GM12892 (cell line): ENCODE measurements around the gene ZDHHC20. TPM values are rescaled to one million over a fixed set of nuclear protein-coding genes. Genes with fewer than 3 reads are reported as not detected.

Experiments
- DNase-seq: peaks from one replicate; pipeline ENCODE4 v3.0.0; 2011; ENCODE audit not compliant: insufficient read length
- FAIRE-seq: peaks from 2 replicates; lab custom pipeline; 2011; peaks lifted over from hg19 to GRCh38; lab: Jason Lieb, UNC
- POLR2A ChIP-seq: IDR thresholded peaks from 2 replicates; pipeline ENCODE4 v1.6.1; 2011; ENCODE audit warnings: low read depth, low read length, control low read depth
- POLR2AphosphoS5 ChIP-seq: IDR thresholded peaks from 2 replicates; pipeline ENCODE4 v1.6.1; 2011; ENCODE audit warnings: low read depth, low read length, control low read depth
- TAF1 ChIP-seq: IDR thresholded peaks from 2 replicates; pipeline ENCODE4 v1.6.1; 2011; ENCODE audit warnings: low read depth, mild to moderate bottlenecking, control low read depth, low read length, borderline replicate concordance
- polyA plus RNA-seq: library from polyadenylated mRNA; unstranded; fragments of >200 nt; gene quantifications from one replicate; pipeline ENCODE4 v1.2.1, GENCODE V29; 2012; ENCODE audit warnings: missing spikeins, inconsistent platforms; ENCODE audit not compliant: missing spikeins

ZDHHC20 gene
- 28.3 TPM for polyA plus RNA-seq

DNA sequence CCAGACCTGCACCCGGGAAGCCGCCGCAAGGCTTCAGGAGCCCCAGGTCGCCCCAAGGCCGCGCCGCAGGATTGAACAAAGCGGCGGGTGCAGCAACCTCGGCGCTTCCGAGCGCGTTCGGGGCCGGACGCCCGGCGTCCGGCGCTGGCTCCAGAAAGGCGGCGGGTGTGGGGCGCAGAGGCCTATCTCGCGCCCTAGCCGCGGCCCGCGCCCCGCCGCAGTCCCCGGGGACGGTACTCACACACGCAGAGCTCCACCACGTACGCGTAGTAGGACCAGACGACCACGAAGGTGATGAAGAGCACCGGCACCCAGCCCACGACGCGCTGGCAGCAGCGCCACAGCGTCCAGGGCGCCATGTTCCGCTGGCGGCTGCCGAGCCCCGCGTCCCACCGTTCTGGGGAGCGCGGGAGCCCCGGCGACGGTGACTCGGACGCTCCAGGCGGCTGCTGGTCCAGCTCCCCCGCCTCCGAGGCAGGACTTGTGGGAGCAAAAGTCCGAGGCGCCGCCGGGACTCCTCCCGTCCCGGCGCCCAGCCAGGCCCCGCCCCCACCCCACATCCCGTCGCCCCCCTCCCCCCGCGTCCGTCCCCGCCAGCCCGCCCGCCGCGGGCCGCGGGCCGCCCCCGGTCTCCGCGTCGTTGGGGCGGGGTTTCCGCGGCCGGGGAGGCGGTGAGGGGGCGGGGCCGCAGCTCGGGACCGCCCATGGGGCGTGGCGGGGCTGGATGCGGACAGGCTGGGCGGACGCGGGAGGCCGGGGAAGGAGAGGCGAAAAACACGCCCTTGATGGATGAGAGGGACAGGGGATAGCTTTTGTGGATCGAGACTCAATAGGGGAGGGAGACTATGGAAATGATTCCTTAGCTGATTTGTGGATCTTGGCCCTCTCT, at the start of gene ZDHHC20:
Gene ZDHHC20 (minus strand): TSS at position 491 of the 889 bp plus-strand sequence. CDS start 132 bp downstream, at position 359.
- FAIRE-seq (peak; percentile 86), DNase-seq (peak; percentile 83)
- 0 out of 2 replicates have a peak, but pooled peaks have one; percentile 1 for TF ChIP-seq TAF1
- peak; percentile 74; the same call in 1 of the 2 replicates for TF ChIP-seq POLR2A
- peak; percentile 58; the same call in 1 of the 2 replicates for TF ChIP-seq POLR2AphosphoS5

DNA sequence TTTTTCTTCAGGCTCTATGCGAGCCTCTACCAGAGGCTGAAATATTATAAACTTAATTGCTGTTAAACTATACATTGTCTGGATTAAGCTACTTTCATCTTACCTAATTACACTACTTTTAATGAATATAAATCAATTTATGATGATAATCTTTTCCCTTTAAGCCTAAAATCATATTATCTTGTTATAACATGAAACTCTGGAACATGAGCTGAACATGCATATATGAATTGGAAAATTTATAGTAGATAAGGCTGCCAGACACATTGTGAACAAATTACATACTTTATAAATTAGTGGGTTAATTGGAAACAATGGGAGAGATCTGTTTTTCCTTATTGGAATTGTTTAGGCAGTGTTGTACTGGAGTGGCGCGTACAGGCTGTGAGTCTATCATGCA, 45.3 kb upstream of the ZDHHC20 start:
- FAIRE-seq: no peak
- TF ChIP-seq POLR2A: no peak
- TF ChIP-seq TAF1: no peak
- TF ChIP-seq POLR2AphosphoS5: no peak

DNA sequence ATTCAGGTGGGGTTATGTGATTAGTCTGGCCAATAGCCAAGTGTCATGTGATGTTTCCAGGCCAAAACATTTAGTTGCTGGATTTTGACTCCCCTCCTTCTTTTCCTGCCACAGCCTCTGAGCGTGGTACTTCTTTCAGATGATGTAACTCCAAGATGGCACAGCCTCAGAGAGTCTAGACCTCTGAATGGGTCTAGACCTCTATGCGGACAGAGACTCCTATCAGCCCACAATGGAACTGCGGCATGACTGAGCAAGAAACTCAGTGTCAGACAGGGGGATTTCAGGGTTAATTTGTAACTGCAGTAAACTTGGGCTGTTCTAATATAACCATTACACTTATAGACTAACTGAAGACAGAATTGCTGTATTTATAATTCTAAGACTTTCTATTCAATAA, 42.6 kb upstream of the ZDHHC20 start:
- TF ChIP-seq POLR2A: no peak
- no peak for TF ChIP-seq POLR2AphosphoS5
- TF ChIP-seq TAF1: no peak
- DNase-seq (no peak), FAIRE-seq (no peak)

More for the DNA sequence above, 45.3 kb upstream of the ZDHHC20 start:
- no peak for DNase-seq

DNA sequence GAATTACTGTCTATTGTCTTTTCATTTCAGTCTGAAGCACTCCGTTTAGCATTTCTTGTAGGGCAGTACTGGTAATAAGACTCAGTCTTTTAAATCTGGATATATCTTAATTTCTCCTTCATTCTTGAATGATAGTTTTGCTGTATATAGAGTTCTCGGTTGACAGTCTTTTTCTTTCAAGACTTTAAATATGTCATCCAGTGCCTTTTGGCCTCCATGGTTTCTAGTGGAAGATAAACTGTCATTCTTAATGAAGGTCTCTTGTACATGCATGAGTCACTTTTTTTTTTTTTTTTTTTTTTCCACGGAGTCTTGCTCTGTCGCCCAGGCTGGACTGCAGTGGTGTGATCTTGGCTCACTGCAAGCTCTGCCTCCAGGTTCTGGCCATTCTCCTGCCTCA, 27.2 kb upstream of the ZDHHC20 start:
- TF ChIP-seq POLR2AphosphoS5 (no peak), TAF1 (no peak), POLR2A (no peak)
- DNase-seq: no peak
- FAIRE-seq: no peak

DNA sequence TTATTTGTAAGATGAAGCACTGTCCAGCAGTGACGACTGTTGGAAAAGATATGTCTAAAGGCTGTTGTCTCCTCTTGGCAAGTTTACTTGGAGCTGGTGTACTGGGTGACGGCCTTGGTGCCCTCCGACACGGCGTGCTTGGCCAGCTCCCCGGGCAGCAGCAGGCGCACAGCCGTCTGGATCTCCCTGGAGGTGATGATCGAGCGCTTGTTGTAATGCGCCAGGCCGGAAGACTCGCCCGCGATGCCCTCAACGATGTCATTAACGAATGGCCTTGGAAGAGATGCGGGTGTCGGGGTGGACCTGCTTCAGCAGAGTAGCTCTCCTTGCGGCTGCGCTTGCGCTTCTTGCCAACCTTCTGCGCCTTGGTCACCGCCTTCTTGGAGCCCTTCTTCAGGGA, 24.6 kb upstream of the ZDHHC20 start:
- TF ChIP-seq POLR2A (no peak), TAF1 (no peak), POLR2AphosphoS5 (no peak)
- no peak for FAIRE-seq
- DNase-seq: no peak

DNA sequence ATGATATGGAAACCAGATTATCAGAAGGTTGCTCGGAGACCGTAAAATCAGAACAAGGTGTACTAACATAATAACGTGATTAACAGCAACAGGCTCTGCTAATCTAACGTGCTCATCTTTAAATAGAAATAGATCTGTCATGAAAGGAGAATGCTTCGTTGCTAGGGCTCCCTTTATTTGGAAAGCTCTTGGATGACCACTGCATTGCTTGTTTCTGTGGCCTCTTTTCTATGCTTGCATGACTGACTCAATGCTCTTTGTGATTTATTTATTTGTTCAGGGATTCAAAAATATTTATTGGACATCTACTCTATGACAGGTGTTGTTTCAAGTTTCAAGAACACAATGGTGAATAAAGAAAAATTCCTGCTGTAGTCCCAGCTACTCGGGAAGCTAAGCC, 22.3 kb upstream of the ZDHHC20 start:
- no peak for FAIRE-seq
- TF ChIP-seq POLR2A: no peak
- no peak for TF ChIP-seq POLR2AphosphoS5
- no peak for TF ChIP-seq TAF1
- no peak for DNase-seq

DNA sequence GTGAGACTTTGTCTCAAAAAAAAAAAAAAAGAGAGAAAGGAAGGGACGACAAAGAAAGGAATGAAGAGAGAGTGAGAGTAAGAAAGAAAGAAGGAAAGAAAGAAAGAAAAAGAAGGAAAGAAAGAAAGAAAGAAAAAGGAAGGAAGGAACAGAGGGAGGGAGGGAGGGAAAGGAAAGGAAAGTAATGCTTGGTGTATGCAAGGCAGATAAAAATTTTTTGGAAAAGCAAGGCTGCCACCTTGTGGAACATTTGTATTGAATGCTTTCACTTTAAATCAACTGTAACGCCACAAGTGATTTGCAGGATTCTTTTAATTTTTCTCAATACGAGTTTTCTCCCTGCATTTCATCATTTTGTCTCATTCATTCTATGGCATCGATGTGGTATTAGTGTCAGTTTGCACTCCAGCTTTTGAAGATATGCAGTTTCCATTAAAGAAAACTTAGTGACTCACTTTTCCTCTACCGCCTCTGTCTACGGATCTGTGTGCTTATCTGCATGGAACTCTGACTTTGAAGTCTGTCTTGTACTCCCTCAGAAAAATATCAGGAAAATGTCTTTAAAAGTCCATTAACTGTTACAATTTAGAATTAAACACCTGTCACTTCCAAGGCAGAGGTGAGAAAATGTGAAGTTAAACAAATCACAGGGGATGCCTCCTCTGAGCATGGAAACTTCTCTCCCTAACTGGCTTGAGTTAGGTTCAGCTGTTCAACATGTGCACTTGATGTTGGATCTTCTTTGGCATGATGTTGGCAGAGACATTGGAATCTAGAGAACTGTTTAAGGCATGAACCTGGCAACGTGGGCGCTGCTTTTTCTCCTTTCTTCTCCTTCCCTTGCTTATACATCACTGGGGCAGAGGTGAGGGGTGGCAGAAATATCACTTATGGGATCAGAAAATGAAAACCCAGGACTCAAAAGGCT, 20.0 kb upstream of the ZDHHC20 start:
- no peak for DNase-seq
- no peak for TF ChIP-seq TAF1
- no peak for TF ChIP-seq POLR2AphosphoS5
- no peak for TF ChIP-seq POLR2A
- FAIRE-seq: peak; percentile 77

GRCh38 chr13:21476893-21477472, 17.9 kb upstream of the ZDHHC20 start:
- TF ChIP-seq POLR2AphosphoS5 (no peak), TAF1 (no peak), POLR2A (no peak)
- peak; percentile 96 for FAIRE-seq
- peak; percentile 51 for DNase-seq

GRCh38 chr13:21475115-21475514, 16.0 kb upstream of the ZDHHC20 start:
- FAIRE-seq (no peak), DNase-seq (no peak)
- TF ChIP-seq TAF1: no peak
- no peak for TF ChIP-seq POLR2AphosphoS5
- TF ChIP-seq POLR2A: no peak

DNA sequence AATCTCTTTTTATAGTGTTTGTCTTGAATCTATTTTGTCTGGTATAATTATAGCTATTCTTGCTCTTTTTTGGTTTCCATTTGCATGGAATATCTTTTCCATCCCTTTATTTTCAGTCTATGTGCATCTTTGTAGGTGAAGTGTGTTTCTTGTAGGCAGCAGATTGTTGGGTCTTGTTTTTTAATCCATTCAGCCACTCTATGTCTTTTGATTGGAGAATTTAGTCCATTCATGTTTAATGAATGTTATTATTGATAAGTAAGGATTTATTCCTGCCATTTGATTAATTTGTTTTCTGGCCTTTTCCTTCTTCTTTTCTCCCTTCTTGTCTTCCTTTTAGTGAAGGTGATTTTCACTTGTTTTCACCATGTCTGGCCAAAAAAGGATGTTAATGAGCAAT, 11.7 kb upstream of the ZDHHC20 start:
- no peak for TF ChIP-seq POLR2AphosphoS5
- no peak for TF ChIP-seq TAF1
- no peak for TF ChIP-seq POLR2A
- no peak for FAIRE-seq
- DNase-seq: no peak
